ENCODE results near the gene KBTBD3.

The KBTBD3 gene

GRCh38 chr11:106076919-106077608 lies at the start of gene KBTBD3:
Gene KBTBD3, minus strand, starts transcription at chr11:106077347. Its CDS starts 18,250 bp downstream, at chr11:106059097.
- peak; percentile 96 for DNase-seq (ENCODE audit: low read depth)

- DNase-seq (ENCODE audit: low read depth), result no peak
These were observed 44.6 kb upstream of the KBTBD3 start for GRCh38 chr11:106121570-106122320.

- no peak for DNase-seq (ENCODE audit: low read depth)
These were observed 28.8 kb upstream of the KBTBD3 start for GRCh38 chr11:106105986-106106385.

GRCh38 chr11:106101819-106102218 lies 24.7 kb upstream of the KBTBD3 start:
- DNase-seq (ENCODE audit: low read depth), result no peak

GRCh38 chr11:106101370-106101769 lies 24.2 kb upstream of the KBTBD3 start:
- DNase-seq (ENCODE audit: low read depth), result no peak

- DNase-seq (ENCODE audit: low read depth), result no peak
These were observed 21.9 kb upstream of the KBTBD3 start for GRCh38 chr11:106098893-106099553.

GRCh38 chr11:106092446-106092845 lies 15.3 kb upstream of the KBTBD3 start:
- DNase-seq (ENCODE audit: low read depth), result no peak

GRCh38 chr11:106091480-106092123 lies 14.5 kb upstream of the KBTBD3 start:
- DNase-seq (ENCODE audit: low read depth), result no peak

- no peak for DNase-seq (ENCODE audit: low read depth)
These were observed 11.7 kb upstream of the KBTBD3 start for GRCh38 chr11:106088896-106089295.

- no peak for DNase-seq (ENCODE audit: low read depth)
These were observed 10.8 kb upstream of the KBTBD3 start for GRCh38 chr11:106087815-106088435.

- DNase-seq (ENCODE audit: low read depth), result no peak
These were observed 9.7 kb upstream of the KBTBD3 start for GRCh38 chr11:106086850-106087249.

- DNase-seq (ENCODE audit: low read depth), result no peak
These were observed 9.0 kb upstream of the KBTBD3 start for GRCh38 chr11:106086135-106086534.

GRCh38 chr11:106082096-106082495 lies 4.9 kb upstream of the KBTBD3 start:
- no peak for DNase-seq (ENCODE audit: low read depth)

GRCh38 chr11:106077609-106078455 lies 685 bp upstream of the KBTBD3 start, which contains the start of gene AASDHPPT:
Gene AASDHPPT, plus strand, starts transcription at chr11:106077662. Its CDS starts 49 bp downstream, at chr11:106077711.
- no peak for DNase-seq (ENCODE audit: low read depth)

GRCh38 chr11:106076171-106076918 lies 802 bp downstream of the KBTBD3 start:
- DNase-seq (ENCODE audit: low read depth), result no peak

GRCh38 chr11:106072804-106073203 lies 4.3 kb downstream of the KBTBD3 start:
- no peak for DNase-seq (ENCODE audit: low read depth)

GRCh38 chr11:106070606-106071005 lies 6.5 kb downstream of the KBTBD3 start:
- DNase-seq (ENCODE audit: low read depth), result no peak

GRCh38 chr11:106063009-106063408 lies 14.1 kb downstream of the KBTBD3 start:
- DNase-seq (ENCODE audit: low read depth), result no peak

- DNase-seq (ENCODE audit: low read depth), result no peak
These were observed 14.9 kb downstream of the KBTBD3 start for GRCh38 chr11:106061954-106062949.
